OCI-LY1 (cell line): ENCODE data around the gene SLC6A3.

ENCODE experiments used
- CTCF ChIP-seq: fragments of 200-600 bp; sonication (generic), shearing (Covaris generic); IDR thresholded peaks from 2 replicates; pipeline ENCODE4 v1.5.1; 2017; ENCODE audit warnings: mild to moderate bottlenecking, antibody characterized with exemption, low read length, moderate library complexity, mixed read lengths
- EZH2 ChIP-seq: fragments of 200-600 bp; sonication (generic), shearing (Covaris generic); IDR thresholded peaks from 2 replicates; pipeline ENCODE4 v1.8.0; 2017; ENCODE audit warnings: borderline replicate concordance, mixed run types, mild to moderate bottlenecking, antibody characterized with exemption, low read length, moderate library complexity, mixed read lengths

DNA sequence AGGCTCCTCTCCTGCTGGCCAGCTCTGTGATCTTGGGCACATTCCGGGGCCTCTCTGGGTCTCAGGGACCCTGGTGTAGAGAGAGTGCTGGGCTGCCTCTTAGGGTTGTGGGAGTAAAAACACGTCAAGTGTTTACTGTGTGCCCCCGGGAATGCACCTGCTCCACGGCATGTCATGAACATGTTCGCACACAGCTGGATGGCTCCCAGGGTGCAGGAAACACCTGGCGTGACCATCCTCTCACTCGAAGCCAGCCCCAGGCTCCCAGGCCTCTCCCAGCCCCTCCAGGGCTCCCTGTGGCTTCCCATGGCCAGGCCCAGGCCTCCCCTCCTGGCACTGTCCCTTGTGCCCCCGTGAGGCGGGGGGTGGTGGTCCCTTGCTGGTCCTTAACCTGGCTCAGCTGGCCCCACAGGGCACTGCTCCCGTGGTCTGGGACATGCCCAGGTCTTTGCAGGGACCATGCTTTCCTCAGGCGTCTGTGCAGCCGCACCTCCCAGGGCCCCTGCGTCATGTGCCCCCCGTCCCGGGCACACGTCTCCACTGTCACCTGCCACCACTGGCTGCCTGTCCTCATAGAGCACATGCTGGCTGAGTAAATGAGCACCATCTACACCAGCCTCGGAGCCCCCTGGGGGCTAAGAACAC is 44.9 kb downstream of the SLC6A3 start:
- no peak for TF ChIP-seq CTCF
- no peak for TF ChIP-seq EZH2
